Activated naive CD4-positive, alpha-beta T cell treated with anti-CD3 and anti-CD28 coated beads, Interleukin-2, amount 50 U/mL, for 72 hours (primary cell): ENCODE measurements around the gene EXOSC7. TPM values are rescaled to one million over a fixed set of nuclear protein-coding genes. Genes with fewer than 3 reads are reported as not detected.

ENCODE experiments used
- ATAC-seq, 2 donors: fragments of 150-1000 bp; cut with Tn5 transposase; 2 replicates each; pipeline ENCODE4 v1.10.0; 2021; ENCODE audit warnings: mild to moderate bottlenecking in 2 of 2, moderate library complexity in 2 of 2
- DNase-seq, 2 donors: peaks; one replicate each; pipeline ENCODE4 v3.0.0; 2021 to 2022; ENCODE audit warnings: low spot score in 2 of 2
- H3K27ac Mint-ChIP-seq, 2 donors: one replicate each; pipeline ENCODE4 v1.8.0; 2022; ENCODE audit warnings: mild to moderate bottlenecking in 2 of 2, mixed read lengths in 2 of 2
- H3K36me3 Mint-ChIP-seq, 2 donors: one replicate each; pipeline ENCODE4 v1.8.0; 2022; ENCODE audit warnings: mixed read lengths in 2 of 2
- H3K9me3 Mint-ChIP-seq, 2 donors: one replicate each; pipeline ENCODE4 v1.8.0; 2022; ENCODE audit warnings: mixed read lengths in 2 of 2
- total RNA-seq, 2 donors: library from RNA; stranded (reverse); gene quantifications; one replicate each; pipeline ENCODE4 v1.2.3, GENCODE V29; 2022

Gene EXOSC7
- total RNA-seq, 2 donors from 2014 or later = 47.8 to 71.1 TPM

- Mint-ChIP-seq H3K36me3 (no peaks in the 10 kb centered on the region), H3K9me3 (no peaks in the 10 kb centered on the region), H3K27ac (no peak within 1 kb of the TSS)
- DNase-seq (no peak), ATAC-seq (no peak)
These were observed 50.0 kb downstream of the EXOSC7 start, which contains the start of gene CLEC3B for GRCh38 chr3:45026038-45026437. Gene CLEC3B, plus strand, starts transcription at chr3:45026303. Its CDS starts 60 bp downstream, at chr3:45026363.

GRCh38 chr3:45026957-45027356 lies 50.9 kb downstream of the EXOSC7 start:
- Mint-ChIP-seq H3K27ac (no peak overlapping the region), H3K9me3 (no peaks in the 10 kb centered on the region), H3K36me3 (no peaks in the 10 kb centered on the region)
- no peak for ATAC-seq
- DNase-seq = no peak

GRCh38 chr3:45027441-45027840 lies 51.4 kb downstream of the EXOSC7 start:
- Mint-ChIP-seq H3K36me3 (no peaks in the 10 kb centered on the region), H3K27ac (no peak overlapping the region), H3K9me3 (no peaks in the 10 kb centered on the region)
- no peak for ATAC-seq
- DNase-seq = no peak

DNA sequence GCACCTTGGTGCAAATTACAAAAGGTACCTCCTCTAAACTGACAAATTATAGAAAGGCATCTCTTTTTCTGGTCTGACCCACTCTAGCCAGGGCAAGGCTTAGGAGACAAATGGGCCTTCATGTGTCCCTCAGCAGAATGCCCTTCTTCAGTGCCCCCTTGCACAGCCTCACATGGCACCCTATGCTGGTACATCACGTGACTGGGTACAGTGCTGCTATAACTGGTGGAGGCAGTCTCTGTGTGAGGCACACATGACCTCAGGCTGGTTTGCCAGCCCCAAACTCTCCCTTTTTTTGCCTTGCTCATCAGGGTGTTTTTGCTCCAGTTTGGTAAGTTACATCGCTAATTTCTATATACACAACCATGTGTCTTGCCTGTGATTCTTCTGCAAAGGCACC lies 53.2 kb downstream of the EXOSC7 start:
- Mint-ChIP-seq H3K9me3 (no peaks in the 10 kb centered on the region), H3K27ac (no peak overlapping the region), H3K36me3 (no peaks in the 10 kb centered on the region)
- no peak for DNase-seq
- no peak for ATAC-seq

- H3K9me3 Mint-ChIP-seq = no peaks in the 10 kb centered on the region
- no peak for ATAC-seq
These were observed 53.6 kb downstream of the EXOSC7 start for GRCh38 chr3:45029661-45030060.

GRCh38 chr3:45031531-45031930 lies 55.5 kb downstream of the EXOSC7 start:
- ATAC-seq = no peak
- DNase-seq = no peak
- no peaks in the 10 kb centered on the region for H3K9me3 Mint-ChIP-seq
- H3K36me3 Mint-ChIP-seq = no peaks in the 10 kb centered on the region
- H3K27ac Mint-ChIP-seq = no peak overlapping the region

More at GRCh38 chr3:45029661-45030060, 53.6 kb downstream of the EXOSC7 start:
- Mint-ChIP-seq H3K36me3 (no peaks in the 10 kb centered on the region), H3K27ac (no peak overlapping the region)
- DNase-seq = no peak

DNA sequence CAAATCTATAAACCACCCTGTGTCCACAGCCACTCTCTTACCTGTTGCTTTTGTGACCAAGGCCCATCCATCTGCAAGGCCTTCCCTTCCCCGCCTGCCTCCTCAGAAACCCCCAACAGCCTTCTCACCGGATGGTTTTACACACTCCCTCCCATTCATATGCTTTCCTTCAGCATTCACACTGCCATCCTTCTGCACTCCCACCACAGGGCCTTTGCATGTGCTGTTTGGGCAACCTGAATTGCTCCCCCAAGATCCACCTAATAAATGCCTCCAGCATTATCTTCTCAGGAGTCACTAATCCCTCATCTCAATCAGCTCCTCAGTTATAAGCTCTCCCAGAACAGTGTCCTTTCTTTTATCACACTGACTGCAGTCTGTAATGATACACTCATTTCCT lies 56.1 kb downstream of the EXOSC7 start:
- H3K9me3 Mint-ChIP-seq = no peaks in the 10 kb centered on the region
- H3K36me3 Mint-ChIP-seq = no peaks in the 10 kb centered on the region
- no peak overlapping the region for H3K27ac Mint-ChIP-seq
- ATAC-seq (no peak), DNase-seq (no peak)

DNA sequence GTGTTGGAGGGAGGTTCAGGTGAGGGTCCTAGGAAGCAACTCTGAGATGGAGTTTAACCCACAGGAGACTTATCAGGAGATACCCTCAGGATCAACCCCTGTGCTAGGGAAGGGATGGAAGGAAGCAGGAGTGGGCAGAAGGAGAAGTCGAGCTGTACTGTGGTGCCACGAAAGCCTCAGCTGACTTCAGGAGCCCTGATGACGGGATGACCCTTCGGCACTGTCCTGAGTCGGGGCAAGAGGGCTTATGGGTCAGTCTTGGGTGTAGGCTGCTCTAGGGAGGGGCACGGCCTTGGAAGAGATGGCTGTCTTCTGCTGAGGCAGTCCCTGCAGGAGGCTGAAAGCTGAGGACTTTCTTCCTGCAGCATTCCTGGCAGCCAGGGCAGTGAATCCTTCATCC lies 57.7 kb downstream of the EXOSC7 start:
- ATAC-seq (no peak), DNase-seq (no peak)
- no peak overlapping the region for H3K27ac Mint-ChIP-seq
- no peaks in the 10 kb centered on the region for H3K36me3 Mint-ChIP-seq
- H3K9me3 Mint-ChIP-seq = no peaks in the 10 kb centered on the region

- no peak for DNase-seq
- H3K27ac Mint-ChIP-seq = no peak overlapping the region
- H3K9me3 Mint-ChIP-seq = no peaks in the 10 kb centered on the region
- H3K36me3 Mint-ChIP-seq = no peaks in the 10 kb centered on the region
- peak in 1 of 2 donors; percentile 54 for ATAC-seq
These were observed 58.7 kb downstream of the EXOSC7 start for GRCh38 chr3:45034612-45035252.

GRCh38 chr3:45035441-45036301 lies 59.6 kb downstream of the EXOSC7 start:
- no peaks in the 10 kb centered on the region for H3K9me3 Mint-ChIP-seq
- ATAC-seq (no peak), DNase-seq (peak in 1 of 2 donors; percentile 19)
- H3K27ac Mint-ChIP-seq = no peak overlapping the region
- H3K36me3 Mint-ChIP-seq = no peaks in the 10 kb centered on the region

DNA sequence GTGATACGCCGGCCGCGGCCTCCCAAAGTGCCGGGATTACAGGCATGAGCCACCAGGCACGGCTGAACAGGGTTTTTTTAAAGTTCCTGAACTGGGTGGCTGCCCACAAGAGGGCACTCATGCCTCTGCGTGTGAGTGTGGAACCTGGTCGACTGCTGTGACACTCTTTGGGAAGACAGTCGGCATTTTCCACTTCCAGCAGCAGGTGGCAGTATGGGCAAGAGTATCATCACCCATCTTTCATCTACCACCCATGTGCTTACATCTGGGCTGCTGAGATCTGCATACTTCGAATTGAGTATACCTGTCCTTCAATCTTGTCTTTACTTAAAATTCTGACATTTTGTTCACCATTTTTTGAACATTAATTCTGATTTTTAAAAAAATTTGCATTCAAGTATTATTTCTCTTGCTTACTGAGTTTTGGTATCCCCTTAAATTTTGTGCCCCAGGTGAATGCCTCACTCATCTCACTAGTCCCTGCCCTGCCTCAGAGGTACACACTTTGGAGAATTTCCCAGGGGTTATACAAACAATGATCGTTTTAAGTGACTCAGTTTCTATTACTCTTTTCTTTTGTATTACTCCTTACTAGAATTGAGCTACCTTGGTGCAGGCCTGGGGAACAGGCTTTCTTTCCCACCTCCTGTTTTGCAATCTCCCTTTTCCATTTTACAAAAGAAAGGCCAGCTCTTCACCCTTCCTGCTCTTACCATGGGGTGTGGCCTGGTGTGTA lies 61.8 kb downstream of the EXOSC7 start:
- no peaks in the 10 kb centered on the region for H3K9me3 Mint-ChIP-seq
- no peak overlapping the region for H3K27ac Mint-ChIP-seq
- ATAC-seq (peak; percentile 82 to 88), DNase-seq (peak; percentile 87 to 88)
- H3K36me3 Mint-ChIP-seq = no peaks in the 10 kb centered on the region

DNA sequence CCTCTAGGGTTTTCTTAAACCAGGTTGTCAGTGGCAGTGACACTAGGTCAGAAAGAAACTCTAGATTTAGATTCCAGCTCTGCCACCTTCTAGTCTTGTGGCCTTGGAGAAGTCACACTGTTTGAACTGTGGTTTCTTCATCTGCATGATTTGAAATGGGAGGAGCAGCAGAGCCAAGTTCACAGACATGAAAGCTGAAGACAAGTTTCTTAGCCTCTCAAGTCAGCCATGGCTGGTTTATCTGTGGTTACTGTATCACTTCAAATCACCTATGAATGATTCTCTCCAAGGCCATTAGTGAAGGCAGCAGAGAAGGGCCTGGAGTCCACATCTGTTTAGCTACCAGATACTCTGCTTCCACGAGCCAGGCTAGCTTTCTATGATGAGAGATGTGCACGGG lies 65.6 kb downstream of the EXOSC7 start:
- DNase-seq (no peak), ATAC-seq (peak; percentile 32 to 44)
- Mint-ChIP-seq H3K27ac (no peak overlapping the region), H3K36me3 (no peaks in the 10 kb centered on the region), H3K9me3 (no peaks in the 10 kb centered on the region)

- Mint-ChIP-seq H3K36me3 (no peaks in the 10 kb centered on the region), H3K27ac (no peak overlapping the region)
These were observed 66.1 kb downstream of the EXOSC7 start for GRCh38 chr3:45042162-45042561.

GRCh38 chr3:45043728-45044299 lies 67.8 kb downstream of the EXOSC7 start:
- ATAC-seq = no peak
- H3K9me3 Mint-ChIP-seq = no peaks in the 10 kb centered on the region
- no peak overlapping the region for H3K27ac Mint-ChIP-seq
- H3K36me3 Mint-ChIP-seq = no peaks in the 10 kb centered on the region
- DNase-seq = no peak

More at GRCh38 chr3:45042162-45042561, 66.1 kb downstream of the EXOSC7 start:
- ATAC-seq = no peak
- no peak for DNase-seq
- H3K9me3 Mint-ChIP-seq = no peaks in the 10 kb centered on the region

- DNase-seq (no peak), ATAC-seq (no peak)
- H3K9me3 Mint-ChIP-seq = no peaks in the 10 kb centered on the region
- no peaks in the 10 kb centered on the region for H3K36me3 Mint-ChIP-seq
- H3K27ac Mint-ChIP-seq = no peak overlapping the region
These were observed 72.2 kb downstream of the EXOSC7 start for GRCh38 chr3:45048244-45048643.

- no peaks in the 10 kb centered on the region for H3K36me3 Mint-ChIP-seq
- ATAC-seq = no peak
- H3K9me3 Mint-ChIP-seq = no peaks in the 10 kb centered on the region
These were observed 73.8 kb downstream of the EXOSC7 start for GRCh38 chr3:45049807-45050206.

DNA sequence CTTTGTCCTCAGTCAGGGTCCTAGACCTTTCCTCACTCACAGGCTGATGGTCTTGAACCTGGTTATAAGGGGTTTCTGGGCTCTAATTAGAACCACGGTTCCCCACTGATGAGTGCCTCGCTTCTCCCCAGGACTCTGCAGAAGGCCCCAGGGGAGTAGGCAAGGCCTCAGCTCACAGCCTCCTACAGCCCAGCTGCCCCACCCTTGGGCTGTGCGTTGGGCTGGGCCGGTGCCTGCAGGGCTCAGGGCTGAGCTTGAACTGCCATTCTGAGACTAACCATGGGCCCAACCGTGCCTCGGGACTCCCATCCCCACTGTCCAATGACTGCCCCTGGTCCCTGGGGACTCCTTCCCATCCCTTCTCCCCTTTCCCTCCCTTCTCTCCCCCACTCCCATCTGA lies 75.6 kb downstream of the EXOSC7 start:
- H3K36me3 Mint-ChIP-seq = no peaks in the 10 kb centered on the region
- no peak overlapping the region for H3K27ac Mint-ChIP-seq
- no peak for DNase-seq
- H3K9me3 Mint-ChIP-seq = no peaks in the 10 kb centered on the region
- no peak for ATAC-seq

More at GRCh38 chr3:45049807-45050206, 73.8 kb downstream of the EXOSC7 start:
- no peak for DNase-seq
- no peak overlapping the region for H3K27ac Mint-ChIP-seq
